ENCODE measurements around the gene CNTNAP4.

GRCh38 chr16:76524356-76524755 lies 247.2 kb downstream of the CNTNAP4 start:
- TF ChIP-seq YY1 (IDR thresholded peaks at IDR 0.05; ENCODE audit: insufficient read depth, insufficient read length) = no peak
- TF ChIP-seq ZNF274 (IDR thresholded peaks at IDR 0.05; ENCODE audit: low read depth, low read length) = no peak

Data from NT2/D1 (cell line).